ENCODE data around the gene FBXO28.

GRCh38 chr1:224087286-224087794 is 26.6 kb upstream of the FBXO28 start:
- TF ChIP-seq, protein P1, sequence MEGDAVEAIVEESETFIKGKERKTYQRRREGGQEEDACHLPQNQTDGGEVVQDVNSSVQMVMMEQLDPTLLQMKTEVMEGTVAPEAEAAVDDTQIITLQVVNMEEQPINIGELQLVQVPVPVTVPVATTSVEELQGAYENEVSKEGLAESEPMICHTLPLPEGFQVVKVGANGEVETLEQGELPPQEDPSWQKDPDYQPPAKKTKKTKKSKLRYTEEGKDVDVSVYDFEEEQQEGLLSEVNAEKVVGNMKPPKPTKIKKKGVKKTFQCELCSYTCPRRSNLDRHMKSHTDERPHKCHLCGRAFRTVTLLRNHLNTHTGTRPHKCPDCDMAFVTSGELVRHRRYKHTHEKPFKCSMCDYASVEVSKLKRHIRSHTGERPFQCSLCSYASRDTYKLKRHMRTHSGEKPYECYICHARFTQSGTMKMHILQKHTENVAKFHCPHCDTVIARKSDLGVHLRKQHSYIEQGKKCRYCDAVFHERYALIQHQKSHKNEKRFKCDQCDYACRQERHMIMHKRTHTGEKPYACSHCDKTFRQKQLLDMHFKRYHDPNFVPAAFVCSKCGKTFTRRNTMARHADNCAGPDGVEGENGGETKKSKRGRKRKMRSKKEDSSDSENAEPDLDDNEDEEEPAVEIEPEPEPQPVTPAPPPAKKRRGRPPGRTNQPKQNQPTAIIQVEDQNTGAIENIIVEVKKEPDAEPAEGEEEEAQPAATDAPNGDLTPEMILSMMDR (IDR thresholded peaks at IDR 0.05), result no peak
- no peak for TF ChIP-seq POLR2A (IDR thresholded peaks at IDR 0.05)
